Transverse colon (tissue), 4 donors: Measurements from ENCODE around the gene NFASC. TPM values are rescaled to one million over a fixed set of nuclear protein-coding genes. Genes with fewer than 3 reads are reported as not detected.

Experiments
- DNase-seq: peaks from one replicate; pipeline ENCODE4 v3.0.0-alpha.2; 2019
- H3K27ac ChIP-seq, 4 donors: fragments of 200-600 bp; sonication (generic); 2 replicates each; pipeline ENCODE4 v1.5.1; 2016 to 2018; ENCODE audit warnings: inconsistent platforms in 4 of 4
- H3K27me3 ChIP-seq: fragments of 200-600 bp; sonication (generic); 2 replicates; pipeline ENCODE4 v1.5.1; 2017; ENCODE audit warnings: inconsistent platforms
- H3K36me3 ChIP-seq, 4 donors: fragments of 200-600 bp; sonication (generic); 2 replicates each; pipeline ENCODE4 v1.5.1; 2017 to 2019; ENCODE audit warnings: inconsistent platforms in 4 of 4
- H3K4me1 ChIP-seq, 4 donors: fragments of 200-600 bp; sonication (generic); 2 replicates each; pipeline ENCODE4 v1.5.1; 2017 to 2020; ENCODE audit warnings: inconsistent platforms in 4 of 4
- H3K4me3 ChIP-seq, 4 donors: fragments of 200-600 bp; sonication (generic); 1 replicate in 1 of 4; 2 replicates in 3 of 4; pipeline versions ENCODE4 v1.5.1 to v1.6.1; 2017 to 2019; ENCODE audit warnings: inconsistent platforms in 4 of 4
- H3K9me3 ChIP-seq, 2 donors: fragments of 200-600 bp; sonication (generic); 2 replicates each; pipeline ENCODE4 v1.5.1; 2017 to 2019; ENCODE audit warnings: inconsistent platforms in 2 of 2
- CTCF ChIP-seq, 5 experiments: fragments of 200-600 bp in 3 of 5; fragments of 450-650 bp in 2 of 5; sonication (generic) in 3 of 5; IDR thresholded peaks; 1 replicate in 2 of 5; 2 replicates in 3 of 5; pipeline ENCODE4 v1.5.1; 2016 to 2017; ENCODE audit warnings: antibody characterized with exemption in 5 of 5, inconsistent platforms in 3 of 5, mild to moderate bottlenecking in 2 of 5, moderate library complexity in 1 of 5
- EP300 ChIP-seq: sonication (generic); formaldehyde crosslinking; IDR thresholded peaks from one replicate; pipeline ENCODE4 v1.6.1; 2017; ENCODE audit warnings: antibody characterized with exemption, low read depth
- POLR2A ChIP-seq: fragments of 450-650 bp; IDR thresholded peaks from one replicate; pipeline ENCODE4 v1.6.1; 2016; ENCODE audit warnings: antibody characterized with exemption, mild to moderate bottlenecking, moderate library complexity
- POLR2AphosphoS5 ChIP-seq, 3 donors: sonication (generic); formaldehyde crosslinking; IDR thresholded peaks; one replicate each; pipeline ENCODE4 v1.6.1; 2016; ENCODE audit warnings: antibody characterized with exemption in 3 of 3
- WGBS, 2 donors: methylation state at CpG; one replicate each; pipeline ENCODE4 v1.1.5; 2018; ENCODE audit warnings: low coverage in 1 of 2; 5-methylcytosine and 5-hydroxymethylcytosine counted together
- in situ Hi-C, 4 donors: fragments of 200-750 bp; cut with MboI; loops; one replicate each; pipeline versions ENCODE4 v1.15.0 to v1.15.1; 2017; ENCODE audit warnings: low sequenced_read_pairs in 3 of 4, low pct_ligation_motif_present in 1 of 4, low pct_unique_long_range_greater_than_20kb in 1 of 4
- intact Hi-C: fragments of 100-400 bp; cut with DNase I; formaldehyde crosslinking; loops from one replicate; pipeline ENCODE4 v1.15.1; 2023; ENCODE audit warnings: low total_unique reads
- total RNA-seq, 4 donors: library from RNA; depleted of rRNA; stranded (reverse); fragments of >200 nt; gene quantifications; one replicate each; pipeline ENCODE4 v1.1.0, GENCODE V29; 2016

Gene NFASC
- total RNA-seq, 4 donors from 2014 or later = 11.3 to 48.8 (median 13.4) TPM

GRCh38 chr1:204975021-204975420 lies 104.4 kb downstream of the NFASC start:
- no peaks in the 10 kb centered on the region for H3K36me3 ChIP-seq
- no peaks in the 10 kb centered on the region for H3K27me3 ChIP-seq
- intact Hi-C loops (no loop called here), in situ Hi-C loops (loop anchor here in 1 of 4 donors (10.0 kb wide), 1 partner anchor 280 kb away; no protein-coding TSS in a partner anchor)
- H3K27ac ChIP-seq = no peak overlapping the region
- H3K4me1 ChIP-seq = no peaks in the 10 kb centered on the region
- H3K9me3 ChIP-seq = no peaks in the 10 kb centered on the region
- TF ChIP-seq POLR2A = no peak
- TF ChIP-seq CTCF (IDR thresholded peaks at IDR 0.05) = no peak
- no peak for TF ChIP-seq POLR2AphosphoS5 (IDR thresholded peaks at IDR 0.05)
- no peak for TF ChIP-seq EP300
- no peak overlapping the region for H3K4me3 ChIP-seq
- WGBS, 2 donors = 62 to 100% methylated on average over 1 to 12 of the region's 12 CpGs
- no peak for DNase-seq

GRCh38 chr1:204975568-204976235 lies 105.0 kb downstream of the NFASC start:
- Histone ChIP-seq H3K36me3 (no peaks in the 10 kb centered on the region), H3K27ac (no peak overlapping the region), H3K9me3 (no peaks in the 10 kb centered on the region), H3K4me3 (no peak overlapping the region), H3K27me3 (no peaks in the 10 kb centered on the region), H3K4me1 (no peaks in the 10 kb centered on the region)
- TF ChIP-seq EP300 = no peak
- peak; percentile 69 to 85 (median 81) for TF ChIP-seq CTCF (IDR thresholded peaks at IDR 0.05)
- intact Hi-C loops (no loop called here), in situ Hi-C loops (loop anchor here in 1 of 4 donors (10.0 kb wide), 1 partner anchor 279 kb away; no protein-coding TSS in a partner anchor)
- peak; percentile 44 for DNase-seq
- WGBS, 2 donors = 42 to 46% methylated on average over 3 to 8 of the region's 8 CpGs

GRCh38 chr1:204976646-204977045 lies 106.0 kb downstream of the NFASC start:
- in situ Hi-C loops = loop anchor here in 1 of 4 donors (10.0 kb wide), 1 partner anchor 278 kb away; no protein-coding TSS in a partner anchor
- Histone ChIP-seq H3K27ac (no peak overlapping the region), H3K36me3 (no peaks in the 10 kb centered on the region)

DNA sequence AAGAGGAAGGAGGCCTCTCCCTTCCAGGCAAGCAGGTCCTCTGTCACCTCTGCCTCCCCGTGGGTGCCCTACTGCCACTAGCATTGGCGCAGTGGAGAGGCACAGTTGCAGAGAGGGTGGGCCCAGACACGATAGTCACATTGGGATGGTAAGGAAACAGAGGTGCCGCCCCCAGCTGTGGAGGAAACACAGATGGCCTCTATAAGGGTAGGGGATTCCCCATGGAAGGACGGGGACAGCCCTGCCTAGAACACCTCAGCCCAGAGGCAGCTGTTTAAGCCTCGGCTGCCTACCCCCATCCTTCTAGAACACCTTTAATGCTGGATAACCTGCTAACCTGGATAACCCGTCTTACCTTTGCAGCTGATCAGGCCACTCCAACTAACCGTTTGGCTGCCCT lies 106.7 kb downstream of the NFASC start:
- H3K4me3 ChIP-seq = no peak overlapping the region
- no peaks in the 10 kb centered on the region for H3K36me3 ChIP-seq
- in situ Hi-C loops = loop anchor here in 1 of 4 donors (10.0 kb wide), 1 partner anchor 277 kb away; no protein-coding TSS in a partner anchor
- DNase-seq = no peak
- intact Hi-C loops = no loop called here
- 55 to 68% methylated on average over 2 to 8 of the region's 8 CpGs for WGBS, 2 donors
- H3K27me3 ChIP-seq = no peaks in the 10 kb centered on the region
- no peaks in the 10 kb centered on the region for H3K4me1 ChIP-seq
- TF ChIP-seq CTCF (IDR thresholded peaks at IDR 0.05) (no peak), POLR2AphosphoS5 (IDR thresholded peaks at IDR 0.05) (no peak), POLR2A (no peak), EP300 (no peak)
- H3K27ac ChIP-seq = no peak overlapping the region
- no peaks in the 10 kb centered on the region for H3K9me3 ChIP-seq

More at GRCh38 chr1:204976646-204977045, 106.0 kb downstream of the NFASC start:
- Histone ChIP-seq H3K9me3 (no peaks in the 10 kb centered on the region), H3K27me3 (no peaks in the 10 kb centered on the region), H3K4me3 (no peak overlapping the region), H3K4me1 (no peaks in the 10 kb centered on the region)
- no peak for DNase-seq
- intact Hi-C loops = no loop called here
- TF ChIP-seq POLR2AphosphoS5 (IDR thresholded peaks at IDR 0.05) (no peak), POLR2A (no peak), EP300 (no peak), CTCF (IDR thresholded peaks at IDR 0.05) (no peak)
- WGBS, 2 donors = 92% methylated on average over 11 of the region's 13 CpGs; no CpG with 5 or more reads in 1 of the 2 donors
